ENCODE data around the gene TRAM2. TPM values are rescaled to one million over a fixed set of nuclear protein-coding genes. Genes with fewer than 3 reads are reported as not detected.

Gene TRAM2
- total RNA-seq, 1 donor from 2014 or later, result 24.3 TPM

GRCh38 chr6:52531834-52532233 lies 45.0 kb downstream of the TRAM2 start:
- no peak for DNase-seq (ENCODE audit: low spot score)

GRCh38 chr6:52531396-52531795 lies 45.5 kb downstream of the TRAM2 start:
- DNase-seq (ENCODE audit: low spot score), result no peak

GRCh38 chr6:52530351-52530750 lies 46.5 kb downstream of the TRAM2 start:
- no peak for DNase-seq (ENCODE audit: low spot score)

- DNase-seq (ENCODE audit: low spot score), result no peak
Observed at GRCh38 chr6:52529311-52529710, 47.5 kb downstream of the TRAM2 start.

DNA sequence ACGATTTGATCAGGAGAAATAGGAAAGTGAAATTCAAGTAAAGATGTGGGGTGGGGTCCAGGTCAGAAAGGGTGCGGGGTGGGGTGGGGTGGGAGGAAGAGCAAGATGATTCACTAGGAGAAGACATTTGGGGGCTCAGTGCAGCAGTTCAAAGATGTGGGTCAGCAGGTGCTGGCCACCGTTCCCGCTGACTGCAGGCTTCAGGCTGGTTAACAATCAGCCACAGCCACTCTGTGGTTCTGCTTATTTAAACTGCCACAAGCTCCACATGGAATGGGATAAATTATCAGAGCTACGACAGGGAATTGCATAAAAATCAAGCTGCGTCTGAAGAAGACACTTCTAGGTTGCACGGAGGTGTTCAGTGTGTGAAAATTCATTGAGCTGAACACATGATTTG lies 49.4 kb downstream of the TRAM2 start:
- DNase-seq (ENCODE audit: low spot score), result no peak

DNA sequence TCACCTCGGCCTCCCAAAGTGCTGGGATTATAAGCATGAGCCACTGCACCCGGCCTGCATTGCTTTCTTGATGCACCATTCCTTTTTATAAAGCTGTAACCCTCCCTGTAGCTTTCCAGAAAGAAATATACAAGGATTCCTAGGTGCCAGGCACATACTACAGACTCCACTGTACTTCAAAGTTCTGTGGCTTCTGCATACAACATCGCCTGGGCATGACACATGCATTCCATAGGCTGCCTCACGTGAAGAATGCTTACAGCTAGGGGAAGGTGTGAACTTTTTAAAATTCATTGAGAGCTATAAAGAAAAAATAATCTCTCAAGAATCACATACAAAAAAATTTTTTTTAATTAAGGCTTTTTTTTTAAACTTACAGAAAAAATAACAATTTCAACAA lies 50.2 kb downstream of the TRAM2 start:
- DNase-seq (ENCODE audit: low spot score), result no peak

- no peak for DNase-seq (ENCODE audit: low spot score)
Observed at GRCh38 chr6:52524918-52525317, 51.9 kb downstream of the TRAM2 start.

- DNase-seq (ENCODE audit: low spot score), result no peak
Observed at GRCh38 chr6:52523378-52524142, 53.3 kb downstream of the TRAM2 start.

- DNase-seq (ENCODE audit: low spot score), result no peak
Observed at GRCh38 chr6:52522655-52523054, 54.2 kb downstream of the TRAM2 start.

- no peak for DNase-seq (ENCODE audit: low spot score)
Observed at GRCh38 chr6:52522151-52522626, 54.7 kb downstream of the TRAM2 start.

DNA sequence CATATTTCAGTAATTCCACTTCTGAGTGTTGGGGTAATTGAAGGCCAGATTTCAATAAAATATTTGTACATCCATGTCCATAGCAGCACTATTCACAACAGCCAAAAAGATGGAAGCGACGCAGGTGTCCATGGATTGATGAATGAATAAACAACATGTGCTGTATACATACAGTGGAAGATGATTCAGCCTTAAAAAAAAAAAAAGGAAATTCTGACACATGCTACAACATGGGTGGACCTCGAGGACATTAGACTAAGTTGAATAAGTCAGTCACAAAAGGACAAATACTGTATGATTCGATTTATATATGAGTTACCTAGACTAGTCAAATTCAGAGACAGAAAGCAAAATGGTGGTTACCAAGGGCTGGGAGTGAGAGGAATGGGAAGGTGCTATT lies 57.2 kb downstream of the TRAM2 start:
- DNase-seq (ENCODE audit: low spot score), result no peak

GRCh38 chr6:52518279-52518945 lies 58.4 kb downstream of the TRAM2 start:
- DNase-seq (ENCODE audit: low spot score), result no peak

- peak; percentile 96 for DNase-seq (ENCODE audit: low spot score)
Observed at GRCh38 chr6:52517502-52518278, 59.2 kb downstream of the TRAM2 start.

DNA sequence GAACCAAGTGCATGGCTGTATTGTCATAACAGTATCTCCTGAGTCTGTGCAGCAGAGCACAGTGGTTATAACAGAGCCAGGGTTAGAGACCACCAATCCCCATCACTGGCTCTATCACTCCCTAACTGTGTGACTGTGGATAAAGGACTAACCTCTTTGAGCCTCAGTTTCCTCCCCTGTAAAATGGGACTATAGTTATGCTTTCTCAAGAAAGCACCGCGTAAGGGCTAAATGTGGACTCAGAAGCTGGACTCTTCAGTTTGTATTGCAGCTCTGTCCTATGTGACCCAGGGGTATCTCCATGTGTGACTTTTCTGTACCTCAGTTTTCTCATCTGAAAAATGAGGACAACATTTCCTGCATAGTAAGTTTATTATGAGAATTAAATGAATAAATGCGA lies 59.9 kb downstream of the TRAM2 start:
- no peak for DNase-seq (ENCODE audit: low spot score)

DNA sequence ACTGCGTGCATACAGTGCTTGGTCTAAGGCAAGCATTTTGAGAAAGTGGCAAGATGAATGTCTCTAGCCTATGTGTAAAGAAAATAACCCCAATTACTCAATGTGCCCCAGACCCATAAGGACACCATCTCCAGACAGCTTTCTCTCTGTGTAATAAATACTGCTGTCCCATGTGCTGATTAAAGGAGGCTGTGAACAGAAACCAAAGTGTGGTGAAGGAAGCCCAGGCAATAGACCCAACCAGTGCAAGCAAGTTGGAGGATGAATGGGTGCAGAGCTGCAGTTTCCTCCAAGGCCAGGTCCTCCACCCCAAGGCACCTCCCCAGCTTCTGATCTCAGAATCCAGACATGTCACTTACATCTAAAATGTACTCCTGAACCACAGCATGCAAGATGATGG lies 60.6 kb downstream of the TRAM2 start:
- DNase-seq (ENCODE audit: low spot score), result no peak

GRCh38 chr6:52515219-52515960 lies 61.5 kb downstream of the TRAM2 start:
- DNase-seq (ENCODE audit: low spot score), result no peak

DNA sequence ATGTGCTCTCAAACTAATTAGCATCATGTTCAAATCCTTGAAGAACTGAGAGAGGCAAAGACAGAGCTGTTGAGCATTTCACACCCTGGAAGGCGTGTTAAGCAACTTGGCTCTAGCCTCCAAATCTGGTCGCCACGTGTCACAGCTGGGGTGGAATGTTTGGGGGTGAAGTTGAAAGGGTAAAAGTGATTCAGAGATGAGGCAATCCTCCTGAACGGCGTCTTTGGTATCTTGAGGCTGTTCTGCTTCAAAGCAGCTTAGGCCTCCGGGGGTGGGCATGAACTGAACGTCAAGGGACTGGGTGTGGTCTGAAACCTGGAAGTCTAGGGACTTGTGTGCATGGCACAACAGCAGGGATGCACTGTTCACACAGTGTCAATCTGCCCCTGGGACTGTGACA lies 62.3 kb downstream of the TRAM2 start:
- DNase-seq (ENCODE audit: low spot score), result peak; percentile 51

DNA sequence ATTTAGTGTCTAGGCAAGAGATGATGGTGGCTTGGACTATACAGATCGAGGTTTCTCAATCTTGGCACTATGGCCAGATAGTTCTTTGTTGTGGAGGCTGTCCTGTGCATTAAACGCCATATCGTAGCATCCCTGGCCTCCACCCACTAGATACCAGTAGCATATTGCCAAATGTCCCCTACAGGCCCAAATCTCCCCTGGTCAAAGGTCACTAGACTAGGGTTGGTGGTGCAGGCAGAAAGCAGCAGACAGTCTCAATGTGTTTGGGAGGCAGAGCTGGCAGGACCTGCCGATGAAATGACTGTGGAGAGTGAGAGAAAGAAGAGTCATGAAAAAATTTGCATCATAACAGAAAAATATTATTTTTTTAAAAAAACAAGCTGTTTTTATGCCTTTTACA lies 63.0 kb downstream of the TRAM2 start:
- no peak for DNase-seq (ENCODE audit: low spot score)

GRCh38 chr6:52513464-52513863 lies 63.4 kb downstream of the TRAM2 start:
- DNase-seq (ENCODE audit: low spot score), result peak; percentile 47

GRCh38 chr6:52512199-52512598 lies 64.7 kb downstream of the TRAM2 start:
- DNase-seq (ENCODE audit: low spot score), result peak; percentile 95

DNA sequence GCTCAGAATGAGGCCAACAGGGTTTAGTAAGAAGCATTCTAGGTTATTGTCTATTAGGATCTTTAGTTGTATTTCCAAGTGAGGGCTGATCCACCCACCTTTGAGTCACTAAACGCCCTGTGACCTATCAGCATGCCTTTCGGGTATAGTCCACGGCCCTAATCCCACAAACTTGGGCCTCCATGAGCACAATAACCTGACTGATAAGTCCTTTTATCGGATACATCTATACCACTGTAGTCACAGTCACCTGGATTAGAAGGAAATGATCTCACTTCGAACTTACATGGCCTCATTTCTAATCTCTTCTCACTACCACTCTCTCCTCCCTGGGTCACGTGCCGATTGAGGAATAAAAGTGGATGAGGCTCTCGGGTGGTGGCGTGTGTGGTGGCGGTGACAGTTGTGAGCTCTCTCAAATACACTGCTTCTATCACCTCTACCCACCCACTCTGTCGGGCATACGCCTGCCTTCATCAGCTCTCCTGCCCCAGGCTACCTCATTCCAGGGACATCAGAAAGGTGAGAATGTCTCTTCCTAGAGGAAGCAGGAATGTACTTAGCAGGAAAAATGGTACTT lies 65.2 kb downstream of the TRAM2 start:
- DNase-seq (ENCODE audit: low spot score), result no peak
